ENCODE results near the gene FAM9C.

FAM9C gene

GRCh38 chrX:12997906-12998687 is 46.3 kb downstream of the FAM9C start:
- H3K4me3 ChIP-seq (ENCODE audit: control insufficient read depth, low read depth, low read length): no peak overlapping the region
- DNase-seq (ENCODE audit: low read depth): no peak
- TF ChIP-seq, protein P1, sequence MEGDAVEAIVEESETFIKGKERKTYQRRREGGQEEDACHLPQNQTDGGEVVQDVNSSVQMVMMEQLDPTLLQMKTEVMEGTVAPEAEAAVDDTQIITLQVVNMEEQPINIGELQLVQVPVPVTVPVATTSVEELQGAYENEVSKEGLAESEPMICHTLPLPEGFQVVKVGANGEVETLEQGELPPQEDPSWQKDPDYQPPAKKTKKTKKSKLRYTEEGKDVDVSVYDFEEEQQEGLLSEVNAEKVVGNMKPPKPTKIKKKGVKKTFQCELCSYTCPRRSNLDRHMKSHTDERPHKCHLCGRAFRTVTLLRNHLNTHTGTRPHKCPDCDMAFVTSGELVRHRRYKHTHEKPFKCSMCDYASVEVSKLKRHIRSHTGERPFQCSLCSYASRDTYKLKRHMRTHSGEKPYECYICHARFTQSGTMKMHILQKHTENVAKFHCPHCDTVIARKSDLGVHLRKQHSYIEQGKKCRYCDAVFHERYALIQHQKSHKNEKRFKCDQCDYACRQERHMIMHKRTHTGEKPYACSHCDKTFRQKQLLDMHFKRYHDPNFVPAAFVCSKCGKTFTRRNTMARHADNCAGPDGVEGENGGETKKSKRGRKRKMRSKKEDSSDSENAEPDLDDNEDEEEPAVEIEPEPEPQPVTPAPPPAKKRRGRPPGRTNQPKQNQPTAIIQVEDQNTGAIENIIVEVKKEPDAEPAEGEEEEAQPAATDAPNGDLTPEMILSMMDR (conservative IDR thresholded peaks at IDR 0.05; ENCODE audit: control insufficient read depth, insufficient read depth, low read depth, low read length): no peak

- H3K4me3 ChIP-seq (ENCODE audit: control insufficient read depth, low read depth, low read length): no peak overlapping the region
- DNase-seq (ENCODE audit: low read depth): no peak
- TF ChIP-seq, protein P1 (conservative IDR thresholded peaks at IDR 0.05; ENCODE audit: control insufficient read depth, insufficient read depth, low read depth, low read length): no peak
Observed at GRCh38 chrX:12996934-12997435, 47.4 kb downstream of the FAM9C start.

DNA sequence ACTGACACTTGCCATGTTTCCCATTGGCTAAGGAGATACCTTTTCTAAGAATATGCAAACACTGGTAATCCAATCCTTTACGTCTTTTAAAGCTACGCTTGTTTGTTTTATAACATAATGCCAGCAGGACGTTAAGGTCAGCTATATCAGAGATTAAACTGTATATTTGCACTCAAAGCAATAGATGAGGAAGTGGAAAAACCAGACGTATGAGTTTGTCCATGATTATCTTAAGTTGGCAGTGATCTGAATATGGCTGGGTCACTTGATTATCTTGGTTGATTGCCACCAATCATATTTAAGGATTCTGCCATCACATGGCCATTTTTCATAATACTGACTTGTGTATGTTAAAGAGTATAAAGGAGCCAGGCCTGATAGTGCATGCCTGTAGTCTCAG is 50.1 kb downstream of the FAM9C start:
- TF ChIP-seq, protein P1 (conservative IDR thresholded peaks at IDR 0.05; ENCODE audit: control insufficient read depth, insufficient read depth, low read depth, low read length): no peak
- DNase-seq (ENCODE audit: low read depth): no peak
- no peak overlapping the region for H3K4me3 ChIP-seq (ENCODE audit: control insufficient read depth, low read depth, low read length)

GRCh38 chrX:12993826-12994225 is 50.6 kb downstream of the FAM9C start:
- no peak overlapping the region for H3K4me3 ChIP-seq (ENCODE audit: control insufficient read depth, low read depth, low read length)
- no peak for DNase-seq (ENCODE audit: low read depth)
- TF ChIP-seq, protein P1 (conservative IDR thresholded peaks at IDR 0.05; ENCODE audit: control insufficient read depth, insufficient read depth, low read depth, low read length): no peak

GRCh38 chrX:12992544-12993118 is 51.8 kb downstream of the FAM9C start:
- TF ChIP-seq, protein P1 (conservative IDR thresholded peaks at IDR 0.05; ENCODE audit: control insufficient read depth, insufficient read depth, low read depth, low read length): no peak
- no peak overlapping the region for H3K4me3 ChIP-seq (ENCODE audit: control insufficient read depth, low read depth, low read length)
- no peak for DNase-seq (ENCODE audit: low read depth)

GRCh38 chrX:12991575-12991974 is 52.8 kb downstream of the FAM9C start:
- DNase-seq (ENCODE audit: low read depth): no peak
- TF ChIP-seq, protein P1 (conservative IDR thresholded peaks at IDR 0.05; ENCODE audit: control insufficient read depth, insufficient read depth, low read depth, low read length): no peak
- no peak overlapping the region for H3K4me3 ChIP-seq (ENCODE audit: control insufficient read depth, low read depth, low read length)
